Fibroblast of mammary gland (primary cell): ENCODE results near the gene STXBP4.
A peak's percentile ranks its signal among the peaks of the same experiment; 100 is the strongest.

ENCODE experiments used
- DNase-seq: peaks from one replicate; pipeline ENCODE4 v3.0.0-alpha.2; 2010; ENCODE audit warnings: low read depth
- H3K4me3 ChIP-seq: 2 replicates; pipeline ENCODE4 v1.5.1; 2011; ENCODE audit warnings: low read depth, mild to moderate bottlenecking, low read length, moderate library complexity; ENCODE audit not compliant: control insufficient read depth
- CTCF ChIP-seq: conservative IDR thresholded peaks from 2 replicates; pipeline ENCODE4 v1.5.1; 2011; ENCODE audit warnings: low read depth, low read length, inconsistent platforms; ENCODE audit not compliant: control insufficient read depth, insufficient read depth

The STXBP4 gene

GRCh38 chr17:55158439-55158838, 189.9 kb downstream of the STXBP4 start:
- no peak for TF ChIP-seq CTCF
- no peak for DNase-seq
- H3K4me3 ChIP-seq: no peak overlapping the region

- no peak overlapping the region for H3K4me3 ChIP-seq
- peak; percentile 44 for DNase-seq
- TF ChIP-seq CTCF: no peak
These were observed 190.7 kb downstream of the STXBP4 start for GRCh38 chr17:55159251-55159650.

- H3K4me3 ChIP-seq: no peak overlapping the region
- DNase-seq: no peak
- no peak for TF ChIP-seq CTCF
These were observed 191.9 kb downstream of the STXBP4 start for GRCh38 chr17:55160501-55160900.

- no peak overlapping the region for H3K4me3 ChIP-seq
- TF ChIP-seq CTCF: no peak
- DNase-seq: peak; percentile 97
These were observed 193.5 kb downstream of the STXBP4 start for GRCh38 chr17:55161935-55162555.

- no peak for DNase-seq
- TF ChIP-seq CTCF: no peak
- H3K4me3 ChIP-seq: no peak overlapping the region
These were observed 194.0 kb downstream of the STXBP4 start for GRCh38 chr17:55162556-55162946.

- TF ChIP-seq CTCF: no peak
- no peak for DNase-seq
- no peak overlapping the region for H3K4me3 ChIP-seq
These were observed 194.8 kb downstream of the STXBP4 start for GRCh38 chr17:55163408-55163807.

- H3K4me3 ChIP-seq: no peak overlapping the region
- no peak for DNase-seq
- no peak for TF ChIP-seq CTCF
These were observed 197.9 kb downstream of the STXBP4 start for GRCh38 chr17:55166506-55166905.
